Measurements from ENCODE around the gene RASAL2.

Gene RASAL2

DNA sequence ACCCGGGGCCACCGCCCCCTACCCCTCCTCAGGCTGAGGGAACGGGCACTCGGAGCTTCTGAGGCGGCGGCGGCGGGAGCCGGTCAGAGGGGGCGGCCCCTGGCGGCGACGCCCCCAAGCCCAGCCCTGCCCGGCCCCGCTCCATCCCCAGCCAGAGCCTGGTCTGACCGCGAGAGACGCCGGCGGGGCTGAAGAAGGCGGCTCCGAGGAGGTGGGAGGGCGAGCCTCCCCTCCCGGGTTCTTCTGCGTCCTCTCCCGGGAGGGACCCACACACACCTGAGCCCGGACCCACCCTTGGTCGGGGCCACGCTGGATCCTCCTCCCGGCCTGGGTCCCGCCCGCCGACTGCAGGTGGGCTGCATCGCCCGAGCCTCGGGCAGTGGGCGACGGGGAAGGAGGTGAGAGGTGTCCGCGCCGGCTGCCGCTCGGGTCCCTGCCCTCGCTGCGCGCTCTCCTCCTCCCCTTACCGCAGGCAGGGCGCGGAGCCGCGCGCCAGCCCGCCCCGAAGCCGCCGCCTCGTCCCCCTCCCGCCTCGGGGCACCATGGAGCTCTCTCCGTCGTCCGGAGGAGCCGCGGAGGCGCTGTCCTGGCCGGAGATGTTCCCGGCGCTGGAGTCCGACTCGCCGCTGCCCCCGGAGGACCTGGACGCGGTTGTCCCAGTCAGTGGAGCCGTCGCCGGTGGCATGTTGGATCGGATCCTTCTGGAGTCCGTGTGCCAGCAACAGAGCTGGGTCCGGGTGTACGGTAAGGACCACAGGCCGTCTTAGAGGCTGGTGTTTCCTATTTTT, at the start of gene RASAL2:
RASAL2 (plus strand) TSS at position 154 of the 788 bp plus-strand sequence; CDS start at position 543, 389 bp downstream.
- peak; percentile 95 for DNase-seq

DNA sequence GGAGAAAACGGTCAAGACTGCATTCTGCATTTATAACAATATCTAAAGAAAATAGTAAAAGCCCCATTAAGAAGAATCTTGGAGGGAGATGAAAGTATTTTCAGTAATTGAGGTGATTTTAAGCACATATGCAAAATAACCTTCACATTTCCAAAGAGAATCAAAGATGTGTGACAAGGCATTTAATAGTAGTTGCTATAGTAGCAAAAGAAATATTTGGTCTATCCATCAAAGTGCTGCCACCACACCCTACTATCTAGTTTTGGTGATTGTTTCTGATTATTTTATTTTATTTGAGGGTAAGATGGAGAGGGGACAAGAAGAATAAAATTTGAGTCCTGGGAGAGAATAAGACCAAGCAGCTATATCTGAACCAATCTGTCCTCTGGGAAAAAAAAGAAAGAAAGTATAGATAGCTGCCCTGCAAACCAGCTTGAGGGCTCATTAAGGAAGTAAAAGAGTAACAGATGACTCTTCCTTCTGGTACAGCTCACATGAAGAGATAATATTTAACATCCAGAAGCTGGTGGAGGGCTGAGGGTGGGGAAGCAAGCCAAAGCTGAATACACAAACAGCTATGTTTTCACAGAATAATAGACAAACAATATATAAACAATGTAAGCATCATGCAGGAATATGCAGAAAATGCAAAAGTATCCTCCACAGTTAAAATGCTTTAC, 47.2 kb upstream of the RASAL2 start:
- DNase-seq, result no peak

DNA sequence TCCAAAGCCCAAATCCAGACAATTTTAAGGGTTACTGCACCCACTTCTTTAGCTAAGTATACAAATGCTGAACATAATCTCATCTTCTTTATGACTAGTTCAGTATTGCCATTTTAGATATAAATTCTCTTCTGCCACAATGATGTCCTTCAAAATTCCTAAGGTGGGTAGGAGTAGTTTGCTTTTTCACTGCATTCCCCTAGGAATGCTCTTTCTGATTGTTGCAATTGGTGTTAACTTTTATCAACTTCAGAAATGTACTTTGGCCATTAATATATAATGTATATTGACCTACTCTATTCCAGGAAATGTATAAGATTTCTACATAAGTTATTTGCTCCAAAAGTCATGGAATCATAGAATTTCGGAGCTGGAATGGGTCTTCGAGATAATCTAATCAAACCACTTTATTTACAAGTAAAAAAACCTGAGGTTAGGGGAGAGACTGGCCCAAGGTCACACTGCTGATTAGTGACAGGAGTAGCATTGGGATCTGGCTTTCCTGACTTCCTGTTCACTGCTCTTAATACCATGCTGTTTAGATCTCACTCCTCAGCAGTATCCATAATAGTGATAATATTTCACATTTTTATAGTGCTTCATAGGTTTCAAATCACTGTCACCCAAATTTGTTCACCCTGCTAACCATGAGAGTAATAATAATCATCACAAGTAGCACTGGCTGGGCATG, 46.4 kb upstream of the RASAL2 start:
- no peak for DNase-seq

DNA sequence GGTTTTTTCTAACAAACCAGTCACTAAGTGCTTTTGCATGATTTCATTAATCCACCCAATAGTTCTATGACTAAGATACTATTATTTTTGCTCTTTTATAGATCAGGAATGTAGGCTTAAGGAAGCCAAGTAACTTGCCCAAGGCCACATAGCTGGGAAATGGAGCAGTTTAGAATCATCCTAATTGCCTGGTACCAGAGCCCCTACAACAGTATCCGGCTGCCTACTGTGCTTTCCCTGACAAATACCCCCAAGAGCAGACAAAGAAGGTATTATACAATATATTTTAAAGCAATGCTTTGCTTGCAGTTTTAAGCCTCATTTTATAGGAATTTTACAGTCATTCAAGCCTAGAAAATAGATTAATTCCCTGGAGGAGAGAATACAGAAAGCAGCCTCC, 45.5 kb upstream of the RASAL2 start:
- no peak for DNase-seq

DNA sequence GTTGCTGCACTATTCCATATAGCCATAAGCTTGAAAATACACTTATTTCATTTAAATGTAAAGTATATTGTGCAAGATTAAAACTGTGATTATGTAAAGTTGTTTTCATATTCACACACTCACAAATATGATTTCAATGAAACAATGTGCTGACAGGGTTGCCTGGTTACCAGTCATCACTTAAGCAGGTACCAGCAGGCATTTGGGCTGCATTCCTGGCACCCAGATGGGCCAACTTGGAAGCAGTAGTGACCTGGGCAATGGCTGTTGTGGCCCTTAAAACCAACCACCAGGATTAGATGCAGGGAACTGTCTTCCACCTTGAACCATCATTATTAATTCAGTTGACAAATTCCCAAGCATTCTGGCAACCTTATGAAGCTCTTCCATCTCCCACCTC, 45.0 kb upstream of the RASAL2 start:
- DNase-seq, result no peak

DNA sequence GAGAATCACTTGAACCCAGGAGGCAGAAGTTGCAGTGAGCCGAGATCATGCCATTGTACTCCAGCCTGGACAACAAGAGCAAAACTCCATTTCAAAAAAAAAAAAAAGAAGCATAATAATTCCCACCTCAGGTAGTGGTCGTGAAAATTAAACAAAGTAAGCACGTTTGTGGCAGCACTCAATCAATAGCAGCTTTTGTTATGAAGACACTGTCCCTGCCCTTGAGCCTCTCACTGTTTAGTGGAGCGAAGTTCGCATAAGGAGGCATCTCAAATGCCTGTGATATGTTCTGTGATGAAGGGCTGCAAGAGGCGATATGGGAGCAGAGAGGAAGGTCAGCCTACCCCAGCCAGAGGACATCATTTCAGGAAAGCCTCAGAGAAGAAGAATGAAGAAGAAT, 43.8 kb upstream of the RASAL2 start:
- no peak for DNase-seq

DNA sequence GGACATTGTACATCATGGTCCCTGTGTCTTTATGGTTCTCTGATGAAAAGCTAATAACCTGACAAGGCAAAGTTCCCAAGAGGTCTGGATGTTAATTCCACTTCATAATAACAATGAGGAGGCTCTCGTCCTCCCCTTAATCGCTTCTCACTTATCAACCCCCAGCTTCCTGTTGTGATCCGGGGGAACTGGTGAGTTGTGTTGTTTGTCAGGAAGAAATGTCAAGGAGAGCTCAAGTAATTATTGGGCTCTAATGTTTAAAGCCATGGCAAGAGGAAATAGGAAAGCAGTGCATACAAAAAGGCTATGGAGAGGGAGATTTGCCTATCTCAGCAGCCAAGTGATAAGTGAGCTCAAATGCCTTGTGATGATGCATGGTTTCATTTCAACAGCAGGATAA, 42.8 kb upstream of the RASAL2 start:
- no peak for DNase-seq

DNA sequence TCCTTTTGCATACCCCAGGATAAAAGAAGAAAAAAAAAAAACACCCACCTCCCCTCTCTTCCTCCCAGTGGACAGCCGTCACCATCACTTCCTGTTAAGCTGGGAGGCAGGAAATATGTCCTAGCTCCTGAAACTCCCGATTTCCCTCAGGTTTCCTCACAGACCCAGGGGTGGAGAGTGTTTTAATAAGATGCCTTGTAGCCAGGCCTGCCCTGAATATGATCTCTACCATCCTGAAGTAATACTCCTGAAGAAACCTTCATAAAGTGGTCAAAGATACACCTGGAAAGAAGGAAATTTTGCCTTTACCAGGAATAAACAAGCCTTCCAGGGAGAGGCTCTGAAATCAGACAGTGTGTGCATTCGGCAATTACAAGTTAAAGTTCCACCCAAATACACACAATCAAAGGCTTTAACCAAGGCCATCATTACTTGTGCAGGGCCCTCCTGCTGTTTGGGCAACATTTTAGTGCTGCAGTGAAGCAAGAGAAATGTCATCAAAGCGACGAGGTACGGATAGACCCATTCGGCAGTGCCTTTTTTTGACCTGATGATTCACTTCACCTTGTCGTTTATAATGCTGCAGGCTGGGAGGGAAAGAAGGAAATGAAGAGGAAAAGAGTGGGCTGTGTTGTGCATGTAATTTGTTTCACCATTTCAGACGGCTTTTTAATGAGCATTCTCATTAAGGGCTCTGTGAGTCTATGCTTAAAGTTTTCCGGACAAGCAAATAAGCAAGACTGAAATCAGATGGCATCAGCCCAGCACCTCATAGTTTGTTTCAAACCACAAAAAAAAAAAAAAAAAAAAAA, 41.0 kb upstream of the RASAL2 start:
- DNase-seq, result peak; percentile 68

DNA sequence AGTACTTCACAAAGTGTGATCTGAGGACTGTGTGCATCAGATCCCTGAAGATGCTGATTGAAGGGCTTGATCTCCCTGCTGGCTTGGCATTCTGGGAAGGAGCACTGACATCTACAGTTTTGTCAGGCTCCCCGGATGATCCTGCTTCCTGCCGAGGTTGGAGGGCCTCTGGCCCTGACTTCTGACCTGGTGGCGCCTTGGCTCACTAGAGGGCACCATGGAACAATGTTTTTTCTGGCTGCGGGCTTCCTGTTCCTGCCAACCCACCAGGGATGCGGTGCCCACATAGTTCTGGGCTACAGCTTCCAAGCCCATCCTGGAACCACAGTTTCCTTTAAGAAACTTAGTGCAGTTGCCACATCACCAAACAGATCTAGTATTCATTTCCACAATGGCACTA, 38.8 kb upstream of the RASAL2 start:
- no peak for DNase-seq

DNA sequence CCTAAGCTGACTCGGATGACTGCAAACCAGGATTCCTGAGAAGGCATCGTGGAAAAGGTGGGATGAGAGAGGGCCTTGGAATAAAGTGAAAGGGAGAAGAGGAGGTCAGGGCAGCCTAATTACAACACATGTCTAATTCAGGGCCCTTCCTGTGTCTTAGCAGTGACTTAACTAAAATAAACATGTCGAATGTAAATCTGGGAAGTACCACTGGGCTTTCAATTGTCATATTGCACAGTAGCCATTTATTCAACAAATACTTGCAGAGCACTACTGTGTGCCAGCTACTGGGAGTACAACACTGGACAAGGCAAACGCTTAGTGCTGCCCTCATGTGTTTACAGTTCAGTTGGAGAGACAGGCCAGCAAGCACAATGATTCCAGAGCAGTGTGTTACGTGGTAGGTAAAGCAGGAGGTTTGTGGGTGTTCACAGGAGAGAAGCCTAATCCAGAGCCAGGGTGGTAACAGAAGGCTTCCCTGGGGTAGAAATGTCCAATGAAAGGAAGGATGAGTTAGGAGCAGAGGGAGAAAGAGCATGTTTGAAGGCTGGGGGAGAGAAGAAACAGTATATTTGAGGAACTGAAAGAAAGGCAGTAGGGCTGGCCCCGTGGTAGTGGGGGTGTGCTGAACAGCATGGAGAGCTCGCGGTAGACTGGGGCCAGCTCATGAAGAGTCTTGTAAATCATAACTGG, 38.0 kb upstream of the RASAL2 start:
- no peak for DNase-seq

DNA sequence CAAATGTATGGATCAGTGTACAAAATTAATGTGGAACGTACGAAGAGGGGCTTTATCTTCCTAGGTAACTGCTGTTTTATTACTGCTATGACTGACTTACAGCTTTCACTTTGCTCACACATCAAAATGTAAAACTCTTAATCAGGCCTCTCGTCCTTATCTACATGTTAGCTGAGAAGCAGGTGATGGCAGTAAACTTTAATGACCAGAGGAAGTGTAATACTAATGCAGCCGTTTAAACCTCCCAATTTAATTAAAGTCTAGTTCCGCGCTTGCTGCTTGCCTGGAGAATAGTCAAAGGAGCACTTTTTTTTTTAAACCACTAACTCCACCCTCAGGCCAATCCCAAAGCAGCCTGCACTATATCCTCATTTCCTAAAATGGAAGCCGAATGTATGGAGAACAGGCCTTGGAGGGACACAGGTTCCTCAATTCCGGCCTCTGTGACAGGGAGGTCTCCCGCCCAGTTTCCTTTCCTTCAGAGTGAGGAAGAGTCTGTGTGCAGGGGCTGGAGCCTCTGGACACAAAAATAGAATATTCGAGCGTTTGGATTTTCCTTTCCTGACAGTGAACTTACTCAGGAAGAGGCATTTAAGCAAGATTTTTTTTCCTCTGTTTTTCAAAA, 36.7 kb upstream of the RASAL2 start:
- DNase-seq, result no peak

DNA sequence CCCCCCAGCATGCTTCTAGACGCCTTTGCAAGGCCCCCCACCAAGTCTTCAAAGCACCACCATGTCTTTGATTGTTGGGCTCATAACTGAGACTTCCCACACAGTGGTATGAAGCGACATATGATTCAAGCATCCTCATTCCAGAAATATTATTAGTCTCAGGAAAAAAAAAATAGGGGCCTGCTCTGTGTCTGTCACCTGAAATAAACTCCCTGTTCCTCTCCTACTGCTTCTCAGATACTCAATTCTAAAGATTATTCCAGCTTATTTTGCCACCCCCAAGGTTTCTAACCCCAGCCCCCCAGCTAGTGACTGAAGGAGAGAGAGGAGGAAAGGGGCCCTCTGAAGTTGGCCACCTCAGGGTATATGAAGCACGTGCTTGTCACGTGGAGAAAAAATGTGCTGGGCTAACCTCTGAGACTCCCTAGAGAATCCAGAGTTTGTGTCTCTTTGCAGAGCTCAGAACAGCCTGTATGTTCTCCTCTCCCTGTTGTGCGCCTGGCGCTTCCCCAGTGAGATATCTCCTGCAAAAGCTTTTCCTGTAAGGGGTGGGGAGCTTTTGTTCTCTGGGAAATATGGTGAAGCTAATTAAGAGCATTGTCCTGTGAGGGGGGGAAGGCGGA, 35.9 kb upstream of the RASAL2 start:
- peak; percentile 51 for DNase-seq

DNA sequence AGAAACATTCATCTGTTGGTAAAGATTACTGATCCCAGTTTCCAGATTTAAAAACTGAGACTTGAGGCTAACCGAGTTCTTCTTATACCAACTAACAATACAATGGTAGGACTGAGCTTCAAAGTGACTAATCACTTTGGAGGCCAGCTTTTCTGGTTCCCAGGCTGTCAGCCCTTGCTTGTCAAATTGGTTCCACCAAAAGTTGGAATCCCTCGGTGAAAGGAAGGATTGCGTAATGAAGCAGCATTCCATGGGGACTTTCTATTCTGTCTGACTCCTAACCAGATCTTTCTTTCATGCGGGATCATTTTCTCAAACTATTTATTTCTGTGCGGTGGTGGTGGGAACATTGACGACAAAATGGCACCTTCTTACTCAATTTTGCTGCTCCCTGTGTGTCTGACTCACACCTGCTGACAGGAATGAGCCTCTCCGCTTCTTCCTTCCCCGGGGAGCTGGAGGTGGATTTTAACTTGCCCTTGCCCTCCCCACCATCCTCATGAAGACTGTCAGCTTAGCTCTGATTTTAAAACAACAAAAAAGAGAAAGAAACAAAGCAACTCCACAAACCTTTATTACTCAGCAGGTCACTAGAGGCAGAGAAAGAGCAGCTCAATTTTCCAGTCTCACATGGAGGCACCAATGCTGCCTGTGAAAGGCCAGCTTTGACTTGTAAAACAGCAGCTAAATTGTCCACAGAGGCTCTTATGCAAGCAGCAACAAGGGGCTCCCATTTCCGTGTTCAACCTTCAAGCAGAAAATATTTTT, 32.9 kb upstream of the RASAL2 start:
- no peak for DNase-seq

DNA sequence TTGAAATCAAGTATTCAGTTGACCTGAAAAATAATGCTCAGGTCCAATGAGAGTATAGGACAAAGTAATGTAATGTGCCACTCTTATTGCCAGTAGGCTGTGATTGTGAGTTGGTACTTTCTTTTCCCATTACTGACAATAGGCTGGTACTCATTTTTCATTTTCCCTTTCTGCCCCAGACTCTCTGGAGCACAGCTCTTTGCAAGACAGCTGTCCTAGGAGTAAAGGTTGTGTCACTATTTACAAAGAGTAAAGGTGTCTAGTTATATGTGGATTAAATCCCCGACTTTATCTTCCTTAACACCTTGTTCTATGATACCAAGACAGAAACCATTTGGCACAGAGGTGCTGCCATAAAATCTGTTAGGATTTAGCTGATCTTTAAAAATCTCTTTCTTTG, 32.3 kb upstream of the RASAL2 start:
- no peak for DNase-seq

DNA sequence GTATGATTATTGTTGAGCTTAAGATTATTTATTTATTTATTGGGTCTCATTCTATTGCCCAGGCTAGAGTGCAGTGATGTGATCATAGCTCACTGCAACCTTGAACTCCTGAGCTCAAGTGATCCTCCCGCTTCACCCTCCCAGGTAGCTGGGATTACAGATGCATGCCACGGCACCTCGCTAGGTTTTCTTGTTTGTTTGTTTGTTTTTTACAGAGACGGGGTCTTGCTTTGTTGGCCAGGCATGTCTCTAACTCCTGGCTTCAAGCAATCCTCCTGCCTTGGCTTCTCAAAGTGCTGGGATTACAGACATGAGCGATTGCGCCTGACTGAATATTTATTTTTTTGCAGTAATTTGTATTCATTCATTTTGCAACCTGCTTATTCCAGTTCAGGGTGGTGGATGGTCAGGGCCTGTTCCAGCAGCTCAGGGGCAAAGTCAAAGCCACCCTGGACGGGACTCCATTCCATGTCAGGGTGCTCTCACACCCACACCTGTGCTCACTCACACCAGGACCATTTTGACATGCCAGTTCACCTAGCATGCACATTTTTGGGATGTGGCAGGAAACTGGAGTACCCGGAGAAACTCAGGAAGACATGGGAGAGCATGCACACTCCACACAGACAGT, 29.6 kb upstream of the RASAL2 start:
- DNase-seq, result no peak

DNA sequence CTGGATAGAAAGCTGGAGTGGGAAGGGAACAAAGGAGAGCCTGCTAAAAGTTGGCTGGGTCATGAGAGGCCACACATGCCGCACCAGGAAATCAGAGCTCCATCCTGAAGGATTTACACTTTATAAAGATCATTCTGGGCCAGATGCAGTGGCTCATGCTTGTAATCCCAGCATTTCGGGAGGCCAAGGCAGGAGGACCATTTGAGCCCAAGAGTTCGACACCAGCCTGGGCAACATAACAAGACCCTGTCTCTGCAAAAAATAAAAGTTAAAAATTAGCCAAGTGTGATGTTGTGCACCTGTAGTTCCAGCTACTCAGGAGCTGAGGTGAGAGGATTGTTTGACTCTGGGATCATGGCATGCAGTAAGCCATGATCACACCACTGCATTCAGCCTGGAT, 28.7 kb upstream of the RASAL2 start:
- no peak for DNase-seq

DNA sequence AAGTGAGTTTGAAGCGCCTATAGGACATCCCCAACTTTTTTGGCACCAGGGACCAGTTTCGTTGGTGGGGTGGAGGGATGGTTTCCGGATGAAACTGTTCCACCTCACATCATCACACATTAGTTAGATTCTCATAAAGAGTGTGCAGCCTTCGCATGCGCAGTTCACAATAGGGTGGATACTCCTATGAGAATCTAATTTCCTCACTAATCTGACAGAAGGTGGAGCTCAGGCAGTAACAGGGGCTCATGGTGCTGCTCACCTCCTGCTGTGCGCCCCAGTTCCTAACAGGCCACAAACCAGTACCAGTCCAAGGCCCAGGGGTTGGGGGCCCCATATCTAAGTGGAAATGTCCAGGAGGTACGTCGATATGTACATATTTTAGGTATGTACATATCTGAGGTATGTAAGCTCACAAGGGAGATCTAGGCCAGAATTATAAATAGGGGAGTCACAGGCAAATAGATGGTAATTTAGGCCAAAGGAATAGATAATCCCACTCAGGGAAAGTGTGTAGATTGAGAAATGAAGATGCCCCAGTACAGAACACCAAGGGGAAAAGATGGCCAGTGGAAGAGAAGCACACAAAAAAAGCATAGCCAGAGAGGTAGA, 27.5 kb upstream of the RASAL2 start:
- DNase-seq, result no peak

DNA sequence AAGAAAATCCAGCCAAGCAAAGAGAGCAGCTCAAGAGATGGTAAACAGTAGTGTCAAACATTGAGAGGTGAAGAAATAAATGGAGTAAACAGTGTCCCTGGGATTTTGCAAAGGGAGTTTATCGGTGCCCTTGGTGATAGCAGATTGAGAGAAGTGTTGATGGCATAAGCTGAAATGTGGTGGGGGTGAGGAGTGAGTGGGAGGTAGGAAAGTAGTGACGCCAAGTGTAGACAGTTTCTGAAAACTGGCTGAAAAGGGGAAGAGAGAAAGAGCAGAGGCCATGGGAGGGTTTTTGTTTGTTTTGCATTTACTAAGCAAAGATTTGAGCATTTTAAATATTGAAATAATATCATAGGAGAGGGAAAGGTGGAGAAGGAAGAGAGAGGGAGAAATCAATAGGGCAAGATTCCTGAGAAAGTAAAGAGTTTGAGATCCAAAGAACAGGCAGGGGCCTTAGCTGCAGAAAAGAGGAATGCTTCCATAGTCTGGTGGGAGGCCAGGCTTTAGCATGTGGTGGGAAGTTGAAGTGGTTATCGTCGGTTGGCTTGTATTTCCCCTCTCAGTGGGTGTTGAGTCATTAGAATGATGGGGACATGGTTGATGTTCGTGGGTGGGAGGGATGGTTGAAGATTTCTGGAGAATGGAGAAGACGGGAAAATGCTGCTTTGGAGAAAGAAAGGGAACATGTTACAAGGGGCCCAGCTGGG, 26.8 kb upstream of the RASAL2 start:
- DNase-seq, result no peak

DNA sequence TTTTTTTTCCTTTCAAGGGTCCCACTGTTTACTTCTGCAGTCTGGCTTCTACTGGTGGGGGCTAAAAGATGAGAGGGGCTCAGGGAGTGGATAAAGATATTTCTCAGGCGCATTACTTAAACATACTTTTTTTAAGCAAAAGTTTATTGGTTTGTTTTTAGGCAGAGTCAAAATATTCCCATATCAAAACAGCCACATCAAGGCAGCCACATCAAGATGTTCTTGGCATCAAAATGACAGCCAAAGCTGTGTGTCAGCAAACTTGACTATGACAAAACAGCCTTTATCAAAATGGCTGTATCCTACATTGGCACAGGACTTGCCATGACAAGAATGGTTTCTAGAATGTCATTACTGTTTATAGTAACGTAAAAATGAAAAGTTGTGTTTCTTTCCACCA, 22.1 kb upstream of the RASAL2 start:
- no peak for DNase-seq
